Measurements from ENCODE around the gene DUSP3.
A peak's percentile ranks its signal among the peaks of the same experiment; 100 is the strongest.

The DUSP3 gene

DNA sequence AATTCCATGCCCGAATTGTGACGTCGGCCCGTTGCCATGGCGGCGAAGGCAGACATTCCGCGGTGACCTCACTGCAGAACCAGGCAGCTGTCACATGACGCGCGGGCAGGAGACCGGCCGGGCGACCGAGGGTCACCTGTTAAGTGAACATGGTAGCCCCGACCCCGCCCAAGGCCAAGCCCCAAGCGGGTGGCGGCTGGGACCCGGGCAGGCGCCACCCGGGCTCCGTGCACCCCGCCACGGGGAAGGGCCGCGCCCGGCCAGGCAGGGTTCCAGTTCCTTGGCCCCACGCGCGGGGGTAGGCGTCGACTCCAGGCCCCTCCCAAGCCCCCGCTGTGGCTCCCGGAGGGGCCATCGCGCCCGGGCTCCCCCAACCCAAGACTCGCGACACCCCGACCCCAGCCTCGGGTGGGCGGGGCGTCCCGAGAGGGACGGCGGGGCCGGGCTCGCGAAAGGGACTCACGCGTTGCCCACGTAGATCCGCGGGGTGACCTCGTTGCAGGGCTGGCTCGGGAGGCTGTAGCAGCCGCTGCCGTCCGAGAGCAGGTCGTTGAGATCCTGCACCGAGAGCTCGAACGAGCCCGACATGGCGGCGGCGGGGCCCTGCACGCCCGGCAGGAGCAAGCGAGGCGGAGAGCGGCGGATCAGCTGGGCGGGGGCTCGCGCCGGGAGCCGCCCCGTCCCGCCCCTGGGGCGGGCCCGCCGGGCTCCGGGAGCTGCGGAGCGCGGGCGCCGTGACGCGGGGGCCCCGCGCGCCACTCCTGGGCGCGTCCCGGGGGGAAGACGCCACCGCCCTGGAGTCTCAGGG lies at the start of gene DUSP3:
DUSP3 (minus strand) TSS at position 641 of the 808 bp plus-strand sequence; CDS start at position 588, 53 bp downstream.
- peak; percentile 75 for DNase-seq

DNA sequence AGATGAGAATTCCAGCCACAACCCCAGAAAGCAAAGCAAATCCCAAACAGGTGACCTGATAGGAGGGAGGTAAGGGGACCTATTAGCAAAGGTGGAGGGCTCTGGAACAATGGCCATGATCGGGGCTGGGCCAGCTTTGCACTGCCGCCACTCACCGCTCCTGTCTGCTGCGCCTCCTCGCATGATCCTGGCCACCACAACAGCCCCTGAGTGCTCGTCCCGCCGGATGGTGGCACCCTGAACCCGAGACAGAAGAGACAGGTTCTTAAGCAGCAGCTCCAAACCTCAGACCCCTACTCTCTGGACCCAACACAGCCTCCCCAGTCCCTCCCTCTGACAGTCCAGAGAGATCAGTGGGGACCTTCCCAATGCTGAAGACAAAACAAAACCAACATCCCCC lies 48.8 kb upstream of the DUSP3 start:
- no peak for DNase-seq

DNA sequence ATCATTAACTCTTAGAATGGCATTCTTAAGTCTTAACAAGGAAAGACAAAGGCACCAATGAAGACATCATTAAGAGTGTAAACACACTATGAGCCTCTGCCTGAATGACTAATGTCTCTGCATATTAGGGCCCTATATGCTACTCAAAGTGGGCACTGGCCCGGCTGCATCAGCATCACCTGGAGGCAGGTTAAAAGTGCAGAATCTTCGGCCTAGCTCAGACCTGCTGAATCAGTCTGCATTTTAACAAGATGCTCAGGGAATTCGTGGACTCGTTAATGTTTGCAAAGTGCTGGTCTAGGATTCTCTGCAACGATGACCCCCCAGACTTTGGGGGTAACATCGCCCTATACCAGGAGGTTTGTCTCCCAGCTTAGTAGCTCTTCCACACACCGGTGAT lies 47.4 kb upstream of the DUSP3 start:
- DNase-seq, result no peak

DNA sequence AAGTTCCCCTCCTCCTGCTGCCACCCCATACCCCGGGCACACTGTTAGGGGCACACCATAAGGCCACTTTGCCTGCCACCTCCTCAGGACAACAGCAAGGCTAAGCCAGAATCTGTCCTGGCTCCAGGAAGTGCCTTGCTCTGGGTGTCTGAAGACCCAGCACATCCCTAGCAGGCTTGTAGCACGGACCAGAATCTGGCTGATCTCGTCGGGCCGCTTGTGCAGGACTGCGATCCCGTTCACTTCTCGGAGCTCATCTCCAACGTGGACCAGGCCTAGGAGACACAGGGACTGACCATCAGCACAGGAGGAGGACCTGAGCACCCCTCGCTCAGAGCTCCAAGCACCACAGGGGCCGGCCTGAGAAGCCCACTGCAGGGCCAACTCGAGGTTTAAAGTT lies 46.8 kb upstream of the DUSP3 start:
- DNase-seq, result no peak

- DNase-seq, result no peak
These were observed 44.7 kb upstream of the DUSP3 start for GRCh38 chr17:43823350-43824084.

- DNase-seq, result no peak
These were observed 43.9 kb upstream of the DUSP3 start for GRCh38 chr17:43822570-43823190.

DNA sequence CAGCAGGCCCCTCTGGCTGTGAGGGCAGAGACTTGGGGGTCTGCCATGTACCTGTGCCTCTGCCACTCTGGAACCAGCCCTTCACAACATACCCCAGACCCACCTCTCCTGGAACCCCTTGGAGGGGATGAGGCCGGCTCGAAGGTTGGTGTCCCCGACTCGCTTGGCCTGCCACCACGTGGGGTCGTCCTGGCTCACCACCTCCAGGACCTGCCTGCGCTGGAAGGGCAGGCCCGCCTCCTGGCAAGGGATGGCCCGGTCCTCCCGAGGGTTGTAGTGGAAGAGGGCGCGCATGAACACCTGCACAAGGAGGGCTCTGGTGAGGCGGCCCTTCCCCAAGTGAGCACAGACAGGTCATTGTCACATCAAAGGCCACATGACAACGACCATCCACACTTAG lies 42.0 kb upstream of the DUSP3 start:
- DNase-seq, result no peak

DNA sequence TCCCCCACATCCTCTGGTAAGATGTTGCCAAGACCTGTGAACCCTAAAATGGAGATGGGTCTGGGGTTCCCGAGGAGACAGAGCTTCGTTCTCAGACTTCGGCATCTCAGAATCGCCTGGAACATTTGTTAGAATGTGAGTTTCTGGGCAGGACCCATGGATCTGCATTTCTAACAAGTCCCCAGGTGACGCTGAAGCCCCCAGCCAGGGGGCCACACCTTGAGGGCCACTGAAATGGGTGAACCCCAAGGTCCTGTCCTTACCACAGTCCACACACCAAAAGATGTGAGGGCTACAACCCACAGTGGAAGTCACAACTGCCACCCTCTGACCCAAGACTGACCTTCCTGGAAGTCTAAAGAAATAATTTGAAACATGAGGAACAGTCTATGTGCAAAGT lies 40.2 kb upstream of the DUSP3 start:
- no peak for DNase-seq

DNA sequence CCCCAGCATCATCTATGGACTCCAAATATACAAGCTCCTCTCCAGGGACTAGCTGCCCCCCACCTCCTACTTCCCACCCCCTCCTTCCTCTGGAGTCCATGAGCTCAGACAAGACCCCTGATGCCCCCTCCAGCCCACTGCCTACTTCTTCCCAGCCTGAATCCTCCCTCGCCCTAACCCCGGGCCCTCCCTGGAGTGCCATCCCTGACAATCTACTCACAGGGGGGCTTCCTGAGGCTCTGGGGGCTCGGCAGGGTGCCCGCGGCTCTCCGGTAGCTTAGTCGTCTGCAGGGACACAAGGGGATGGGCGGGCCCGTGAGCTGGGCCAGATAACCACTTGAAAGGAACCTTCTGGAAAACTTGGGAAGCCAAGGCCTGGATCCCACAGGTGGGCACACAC lies 39.0 kb upstream of the DUSP3 start:
- no peak for DNase-seq

DNA sequence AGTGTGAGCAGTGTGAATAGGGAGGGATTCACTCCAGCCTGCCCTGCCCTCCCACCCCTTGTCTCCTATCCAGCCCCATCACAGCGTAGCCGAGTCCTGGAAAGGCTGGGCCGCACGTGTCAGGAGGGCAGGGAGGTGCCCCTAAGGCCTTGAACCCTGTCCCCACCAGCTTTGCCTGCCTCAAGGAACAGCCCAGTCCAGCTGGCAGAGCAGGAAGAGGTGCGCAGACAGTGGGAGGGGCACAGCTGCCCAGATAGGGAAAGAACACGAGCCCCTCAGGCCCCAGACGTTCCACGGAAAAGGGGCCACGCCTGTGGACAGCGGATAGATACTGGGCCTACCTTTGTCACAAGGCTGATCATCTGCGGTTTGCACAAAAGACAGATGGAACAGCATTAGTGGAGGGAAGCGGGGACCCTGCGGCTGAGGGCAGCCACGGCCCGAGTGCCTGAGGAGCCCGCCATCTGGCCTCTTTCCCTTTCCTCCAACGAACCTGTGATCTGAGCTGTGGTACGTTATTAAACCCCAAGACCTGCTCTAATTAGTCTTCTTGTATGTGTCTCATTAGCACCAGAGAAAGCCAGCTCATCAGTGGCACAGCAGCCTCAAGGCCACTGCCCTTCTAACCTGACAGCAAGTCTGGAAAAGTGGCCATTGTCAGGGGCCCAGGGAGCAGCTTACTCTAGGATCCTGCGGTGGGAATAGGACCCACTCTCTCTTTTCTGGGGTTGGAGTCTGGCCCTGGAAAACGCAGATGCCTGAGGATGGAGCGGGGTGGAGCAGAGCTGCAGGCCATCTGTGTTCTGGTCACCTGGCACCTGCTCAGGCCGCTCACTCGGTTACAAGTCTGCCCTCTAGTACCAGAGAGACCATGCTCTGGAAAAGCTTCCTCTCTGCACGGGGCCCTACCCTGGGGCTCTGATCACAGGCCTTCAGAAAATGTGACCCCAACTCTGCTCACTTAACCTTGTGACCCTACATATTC lies 37.9 kb upstream of the DUSP3 start:
- no peak for DNase-seq

DNA sequence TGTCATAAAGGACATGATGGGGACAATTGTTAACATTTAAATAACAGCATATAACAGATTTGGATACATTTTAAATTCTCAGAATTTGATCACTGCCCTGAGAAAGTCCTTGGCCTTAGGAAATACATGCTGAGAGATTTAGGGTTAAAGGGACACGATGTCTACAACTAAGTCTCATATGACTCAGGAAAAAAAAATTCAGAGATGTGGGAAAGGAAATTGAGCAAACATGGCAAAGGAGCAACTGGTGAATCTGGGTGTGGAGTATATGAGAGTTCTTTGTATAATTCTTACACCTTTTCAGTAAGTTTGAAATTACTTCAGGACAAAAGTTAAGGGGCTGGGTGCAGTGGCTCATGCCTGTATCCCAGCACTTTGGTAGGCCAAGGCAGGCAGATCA lies 35.9 kb upstream of the DUSP3 start:
- DNase-seq, result no peak

- DNase-seq, result no peak
These were observed 35.2 kb upstream of the DUSP3 start for GRCh38 chr17:43814026-43814425.

DNA sequence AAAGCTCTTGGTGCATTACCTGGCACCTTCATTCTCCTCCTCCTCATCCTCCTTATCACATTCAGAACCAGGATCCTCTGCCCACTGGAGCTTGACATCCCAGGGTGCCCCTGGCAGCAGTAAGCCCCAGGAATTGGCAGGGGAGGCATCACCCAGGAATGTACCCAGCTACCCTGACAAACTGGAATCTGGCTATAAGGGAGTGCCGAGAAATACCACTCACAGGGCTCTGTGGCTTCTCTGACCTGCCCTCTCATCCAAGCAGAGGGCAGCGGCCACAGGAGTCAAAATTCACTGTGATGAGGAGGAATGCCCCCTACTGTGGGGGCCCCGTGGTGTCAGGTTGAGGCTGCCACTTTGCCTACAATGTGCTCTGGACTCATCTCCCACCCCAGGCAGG lies 34.6 kb upstream of the DUSP3 start:
- DNase-seq, result no peak

DNA sequence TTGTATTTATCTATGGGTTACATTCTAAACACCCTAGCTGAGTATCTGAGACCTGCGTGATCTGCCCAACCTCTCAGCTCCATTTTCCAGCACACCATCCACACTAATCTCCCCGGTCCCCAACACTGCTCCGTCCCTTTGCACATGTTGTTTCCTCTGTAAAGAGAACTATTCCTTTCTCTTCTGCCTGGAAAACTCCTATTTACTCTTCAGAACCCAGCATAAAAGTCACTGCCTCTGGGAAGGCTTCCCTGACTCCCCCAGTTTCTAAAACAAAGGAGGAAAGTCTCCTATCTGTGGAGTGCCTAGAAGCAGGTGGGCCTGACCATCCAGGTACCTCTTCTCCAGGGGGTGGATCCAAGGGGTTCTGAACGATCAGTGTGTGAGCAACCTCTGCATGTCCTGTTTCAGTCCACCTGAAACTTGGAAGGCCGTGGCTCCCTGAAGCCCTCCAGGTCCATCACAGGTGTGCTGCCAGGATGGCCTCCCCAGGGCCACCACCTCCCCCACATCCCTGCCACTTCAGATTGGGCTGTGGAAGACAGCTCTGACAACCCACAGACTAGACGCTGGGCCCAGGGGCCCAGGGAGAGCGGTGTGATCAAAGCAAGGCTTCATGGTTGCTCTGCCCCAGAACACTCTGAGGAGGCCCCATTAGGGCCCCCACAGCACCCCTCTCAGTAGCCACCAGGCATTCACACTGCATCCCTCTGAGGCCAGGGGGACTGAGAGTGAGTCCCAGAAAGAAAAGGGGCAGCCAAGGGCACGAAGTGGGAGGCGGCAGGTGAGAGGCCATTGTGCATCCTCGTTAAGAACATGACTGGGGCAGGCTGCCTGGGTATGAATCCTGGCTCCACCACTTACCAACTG lies 33.9 kb upstream of the DUSP3 start:
- no peak for DNase-seq

GRCh38 chr17:43810823-43811222 lies 32.0 kb upstream of the DUSP3 start:
- no peak for DNase-seq

DNA sequence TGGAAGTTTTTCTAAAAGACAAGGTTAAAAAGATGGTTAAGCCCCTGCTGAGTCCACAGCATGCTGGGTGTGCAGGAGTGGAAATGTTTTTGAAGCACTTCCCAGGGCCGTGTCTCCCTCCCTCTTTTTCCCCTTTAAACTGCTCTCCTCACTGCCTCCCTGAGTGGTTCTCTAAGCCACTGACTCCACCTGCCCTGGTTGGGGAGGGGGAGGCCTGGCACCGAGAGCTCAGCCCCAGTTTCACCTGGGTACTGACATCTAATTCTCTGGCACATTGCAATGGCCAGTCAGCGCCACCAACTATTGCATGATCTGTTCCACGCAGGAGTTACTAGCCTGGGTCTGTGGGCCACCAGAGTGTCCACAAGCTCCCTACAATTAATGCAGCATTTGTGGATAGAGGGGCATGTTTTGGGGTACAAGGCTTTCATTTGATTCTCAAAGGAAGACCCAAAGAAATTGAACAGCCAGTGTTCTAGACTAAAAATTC lies 31.5 kb upstream of the DUSP3 start:
- DNase-seq, result no peak

DNA sequence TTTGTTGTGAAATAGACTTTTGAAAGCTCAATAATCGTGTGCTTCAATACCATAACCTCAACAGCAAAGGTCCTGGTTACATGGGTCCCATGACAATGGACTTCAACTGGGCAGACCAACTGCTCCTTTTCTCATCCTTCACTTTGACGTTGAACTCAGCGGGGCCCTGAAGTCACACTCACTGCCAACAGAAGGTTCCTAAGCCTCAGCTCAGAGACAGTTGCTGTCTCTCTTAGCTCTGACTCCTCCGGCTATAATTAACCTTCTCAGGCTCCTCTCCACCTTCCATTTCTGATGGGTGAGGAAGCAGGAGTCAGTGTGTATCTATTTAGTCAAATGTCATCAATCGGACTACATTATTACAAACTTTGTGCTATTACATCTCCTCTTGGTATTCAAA lies 30.3 kb upstream of the DUSP3 start:
- DNase-seq, result no peak

- no peak for DNase-seq
These were observed 29.3 kb upstream of the DUSP3 start for GRCh38 chr17:43808076-43808475.

DNA sequence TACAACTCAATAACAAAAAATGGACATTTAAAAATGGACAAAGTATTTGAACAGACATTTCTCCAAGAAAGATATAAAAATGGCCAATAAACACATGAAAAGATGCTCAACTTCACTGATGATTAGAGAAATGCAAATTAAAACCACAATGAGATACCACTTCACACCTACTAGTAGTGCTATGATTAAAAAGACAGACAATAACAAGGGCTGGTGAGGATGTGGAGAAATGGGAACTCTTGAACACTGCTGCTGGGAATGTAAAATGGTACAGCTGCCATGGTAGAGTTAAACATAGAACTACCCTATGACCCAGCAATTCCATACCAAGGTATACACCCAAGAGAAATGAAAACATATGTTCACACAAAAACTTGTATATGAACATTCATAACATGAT lies 26.3 kb upstream of the DUSP3 start:
- DNase-seq, result no peak

GRCh38 chr17:43803758-43804157 lies 25.0 kb upstream of the DUSP3 start:
- DNase-seq, result no peak

DNA sequence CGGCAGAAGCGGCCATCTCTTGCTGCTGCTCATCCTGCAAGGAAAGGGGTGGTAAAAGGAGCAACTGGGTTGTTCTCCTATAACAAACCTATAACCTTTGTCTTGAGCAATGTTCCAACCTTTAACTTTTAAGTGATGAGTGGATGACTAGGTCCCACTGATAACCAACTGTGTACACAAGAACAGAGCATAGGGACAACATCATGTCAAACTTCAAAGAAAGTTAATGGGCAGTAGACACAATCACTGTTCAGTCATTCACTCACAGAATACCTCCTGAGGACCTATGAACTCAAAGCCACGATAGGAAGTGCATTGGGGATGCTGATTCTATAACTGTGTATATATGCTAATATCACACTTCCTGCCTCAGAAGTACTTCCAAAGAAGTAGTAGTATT lies 23.1 kb upstream of the DUSP3 start:
- no peak for DNase-seq

GRCh38 chr17:43800736-43801135 lies 22.0 kb upstream of the DUSP3 start:
- DNase-seq, result no peak
